HG03025 (cell line): ENCODE results near the gene HOXC12.

ENCODE experiments used
- ATAC-seq: cut with Tn5 transposase; IDR thresholded peaks from one replicate; pipeline ENCODE4 v1.9.1; 2021; ENCODE audit warnings: mild to moderate bottlenecking, moderate library complexity; ENCODE audit not compliant: unreplicated experiment, low FRiP score

Gene HOXC12

DNA sequence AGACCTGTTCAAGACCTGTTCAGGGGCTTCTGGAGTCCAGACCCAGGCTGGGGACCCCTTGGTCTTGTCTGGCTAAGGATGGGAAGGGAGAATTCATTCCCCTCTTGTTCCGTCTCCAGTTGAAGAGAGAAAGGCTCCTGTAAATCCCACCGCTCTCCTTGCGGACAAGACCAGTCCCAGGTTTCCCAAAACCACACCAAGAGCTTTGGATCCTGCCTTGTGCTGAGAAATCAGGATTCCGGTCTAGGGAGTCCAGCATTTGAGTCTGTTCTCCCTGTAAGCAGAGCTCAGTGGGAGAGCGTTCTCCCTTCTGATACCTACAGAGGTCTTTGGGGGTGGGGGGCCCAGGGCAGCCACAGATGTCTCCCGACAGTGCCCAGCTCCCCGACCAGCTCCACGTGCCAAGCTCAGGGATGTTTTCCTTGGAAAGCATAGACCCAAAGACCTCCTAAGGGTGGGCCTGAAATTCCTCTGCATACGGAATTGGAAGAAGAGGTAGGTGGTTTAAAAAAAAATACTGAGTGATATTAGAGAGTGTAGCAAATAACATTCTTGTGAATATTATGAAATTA lies 14.2 kb upstream of the HOXC12 start:
- no peak for ATAC-seq

DNA sequence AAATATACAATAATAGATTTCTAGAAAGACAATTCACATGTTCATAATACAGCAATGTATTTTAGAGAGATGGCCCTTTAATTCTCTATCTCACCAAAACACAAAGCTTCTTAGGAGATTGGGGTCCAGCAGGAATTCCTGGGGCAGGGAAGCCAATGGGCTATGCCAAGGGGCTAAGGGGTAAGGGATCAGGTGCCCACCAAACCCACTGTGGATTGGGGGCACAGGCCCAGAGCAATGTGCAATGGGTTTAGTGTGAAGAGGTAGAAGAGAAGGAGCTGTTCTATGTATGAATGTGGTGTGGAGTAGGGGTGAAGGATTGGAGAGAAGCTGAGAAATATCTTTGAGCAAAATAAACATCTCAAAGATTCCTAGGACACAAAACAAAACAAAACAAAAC lies 13.5 kb upstream of the HOXC12 start:
- no peak for ATAC-seq

DNA sequence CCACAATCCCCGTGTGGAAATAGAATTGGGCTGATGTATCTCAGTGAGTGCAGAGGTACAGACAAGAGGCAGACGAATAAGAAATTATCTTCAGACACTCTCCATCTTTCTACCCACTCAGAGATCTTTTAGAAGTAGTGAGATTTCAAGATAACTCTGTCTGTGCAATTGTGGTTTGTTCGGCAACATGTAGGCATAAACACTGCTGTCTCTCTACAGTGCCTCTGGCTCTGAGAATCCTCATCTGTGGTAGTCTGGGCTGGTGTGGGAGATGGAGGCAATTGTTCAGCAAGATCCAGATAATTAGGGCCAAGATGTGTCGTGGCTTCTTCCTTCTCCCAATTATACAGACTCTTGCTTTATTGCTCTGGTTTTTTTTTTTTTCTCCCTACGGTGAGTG lies 13.0 kb upstream of the HOXC12 start:
- no peak for ATAC-seq

DNA sequence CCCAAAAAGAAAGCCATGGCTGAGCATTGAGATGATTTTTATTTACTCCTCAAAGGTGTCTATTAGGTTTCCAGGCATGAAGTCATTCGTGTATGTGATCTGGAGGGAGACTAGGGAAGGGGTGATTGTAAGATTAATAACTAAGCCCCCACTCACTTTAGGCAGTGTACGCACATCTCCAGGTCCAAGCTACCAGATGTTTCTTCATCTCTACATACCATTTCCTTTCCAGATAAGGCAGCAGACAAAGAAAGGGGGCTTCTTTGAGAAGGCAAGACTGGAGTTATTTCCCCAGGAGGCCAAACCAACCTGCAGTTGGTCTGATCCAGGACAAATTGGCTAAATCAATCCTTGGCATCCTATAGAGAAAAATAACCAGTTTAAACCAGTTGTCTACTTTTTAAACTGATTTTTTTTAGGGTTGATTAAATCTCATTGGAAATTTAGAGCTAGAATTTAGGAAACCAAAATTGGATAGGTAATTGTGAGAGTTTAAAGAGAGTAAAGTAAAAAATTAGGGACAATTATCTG lies 12.2 kb upstream of the HOXC12 start:
- ATAC-seq: no peak

DNA sequence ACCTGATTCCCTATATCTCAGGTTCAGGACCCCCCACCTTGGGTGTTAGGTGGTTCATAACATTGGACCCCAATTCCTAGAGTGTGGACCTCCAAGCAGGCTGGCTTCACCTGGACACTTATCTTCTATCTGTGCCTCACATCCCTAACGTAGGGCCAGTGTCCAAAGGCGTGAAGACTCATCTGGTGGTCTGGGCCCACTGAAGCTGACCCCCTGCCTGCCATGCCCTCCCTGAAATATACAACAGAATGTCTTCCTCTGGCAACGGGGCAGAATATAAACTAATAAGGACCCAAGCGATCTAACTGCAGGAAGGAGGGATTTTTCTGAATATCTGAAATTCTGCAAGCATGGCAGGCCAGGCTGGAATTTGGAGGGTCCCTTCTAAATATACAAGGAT lies 10.5 kb upstream of the HOXC12 start:
- ATAC-seq: no peak

DNA sequence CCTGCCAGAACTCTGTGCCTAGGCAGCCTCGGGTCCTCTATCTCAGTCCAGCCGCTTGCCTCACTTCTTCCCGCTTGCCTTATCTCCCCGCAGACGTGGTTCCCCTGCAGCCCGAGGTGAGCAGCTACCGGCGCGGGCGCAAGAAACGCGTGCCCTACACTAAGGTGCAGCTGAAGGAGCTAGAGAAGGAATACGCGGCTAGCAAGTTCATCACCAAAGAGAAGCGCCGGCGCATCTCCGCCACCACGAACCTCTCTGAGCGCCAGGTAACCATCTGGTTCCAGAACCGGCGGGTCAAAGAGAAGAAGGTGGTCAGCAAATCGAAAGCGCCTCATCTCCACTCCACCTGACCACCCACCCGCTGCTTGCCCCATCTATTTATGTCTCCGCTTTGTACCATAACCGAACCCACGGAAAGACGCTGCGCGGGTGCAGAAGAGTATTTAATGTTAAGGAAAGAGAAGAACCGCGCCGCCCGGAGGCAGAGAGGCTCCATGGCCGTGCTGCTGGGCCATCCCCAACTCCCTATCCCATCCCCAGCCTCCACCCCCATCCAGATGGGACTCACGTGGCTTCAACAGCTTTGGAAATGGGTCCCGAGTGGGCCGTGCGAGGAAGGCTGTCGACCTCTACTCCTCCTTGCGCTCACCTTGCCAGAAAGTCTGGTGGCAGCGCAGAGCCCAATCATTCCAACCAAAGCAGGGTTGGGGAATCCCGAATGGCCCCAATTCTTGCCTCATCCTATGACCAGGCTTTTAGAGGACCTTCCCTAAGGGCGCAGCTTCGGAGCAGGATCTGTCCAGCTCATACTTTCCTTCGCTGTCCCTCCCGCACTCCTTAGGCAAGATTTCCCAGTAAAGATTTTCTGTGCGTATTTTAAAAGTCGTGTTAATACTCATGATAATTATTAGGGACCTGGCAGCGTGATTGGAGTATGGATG lies 9.5 kb upstream of the HOXC12 start:
- ATAC-seq: no peak

DNA sequence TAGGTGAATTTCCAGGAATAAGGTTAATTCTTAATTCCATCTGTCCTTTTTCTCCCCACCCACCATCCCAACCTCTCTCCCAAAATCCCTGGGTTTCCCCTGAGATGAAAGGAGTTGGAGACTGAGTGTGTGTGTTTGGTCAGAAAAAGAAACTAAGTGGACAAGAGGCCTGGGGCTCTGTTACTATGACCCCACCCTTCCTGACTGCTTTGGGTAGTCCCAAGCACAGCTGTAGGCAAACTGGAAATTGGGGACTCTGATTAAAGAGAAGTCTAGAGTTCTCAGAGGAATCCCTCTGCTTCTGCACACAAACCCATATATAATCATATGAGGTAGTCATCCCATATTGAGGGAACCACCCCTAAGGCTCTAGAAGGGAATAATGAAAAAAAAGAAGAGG lies 7.0 kb upstream of the HOXC12 start:
- no peak for ATAC-seq

DNA sequence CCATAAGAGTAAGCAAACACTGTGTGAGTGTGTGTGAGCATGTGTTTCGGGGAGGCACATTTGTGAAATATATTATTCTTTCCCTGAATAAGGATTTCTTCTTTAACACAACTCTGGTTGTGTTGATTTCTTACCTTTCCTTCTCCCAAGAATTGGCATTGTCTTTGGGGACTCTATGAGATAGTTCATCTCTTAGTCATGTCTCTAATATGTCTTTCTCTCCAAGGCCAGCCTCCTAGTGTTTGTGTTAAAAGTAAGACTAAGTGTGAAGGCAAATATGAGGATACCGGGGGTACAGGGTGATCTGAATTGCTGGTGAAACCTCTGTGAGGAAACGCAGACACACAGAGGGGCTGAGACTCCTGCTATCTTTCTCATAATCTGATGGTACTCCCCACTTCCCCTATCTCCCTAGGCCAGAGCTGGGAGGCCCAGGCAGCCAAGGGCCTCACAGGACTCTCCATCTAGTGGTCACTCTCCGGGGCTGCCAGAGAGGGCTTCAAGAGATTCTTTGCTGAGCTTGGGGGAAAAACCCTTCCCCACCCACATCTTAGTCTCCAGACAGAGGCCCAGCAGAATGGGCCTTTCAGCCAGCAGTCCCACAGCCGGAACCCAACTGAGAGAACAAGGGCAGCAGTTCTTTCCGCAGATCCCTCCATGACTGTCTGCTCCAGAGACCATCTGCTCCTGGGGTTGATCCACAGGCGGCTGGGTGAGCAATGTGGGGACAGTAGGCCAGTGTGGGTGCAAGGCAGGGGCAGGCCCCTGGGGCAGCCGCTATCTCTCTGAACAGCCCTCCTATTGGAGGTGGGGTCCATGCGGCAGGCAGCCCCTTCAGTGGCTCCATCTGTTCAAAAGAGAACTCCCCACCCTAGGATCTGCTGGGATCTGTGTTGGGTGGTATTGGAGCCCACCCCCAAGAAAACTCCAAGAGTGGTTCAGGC lies 5.8 kb upstream of the HOXC12 start:
- ATAC-seq: no peak

DNA sequence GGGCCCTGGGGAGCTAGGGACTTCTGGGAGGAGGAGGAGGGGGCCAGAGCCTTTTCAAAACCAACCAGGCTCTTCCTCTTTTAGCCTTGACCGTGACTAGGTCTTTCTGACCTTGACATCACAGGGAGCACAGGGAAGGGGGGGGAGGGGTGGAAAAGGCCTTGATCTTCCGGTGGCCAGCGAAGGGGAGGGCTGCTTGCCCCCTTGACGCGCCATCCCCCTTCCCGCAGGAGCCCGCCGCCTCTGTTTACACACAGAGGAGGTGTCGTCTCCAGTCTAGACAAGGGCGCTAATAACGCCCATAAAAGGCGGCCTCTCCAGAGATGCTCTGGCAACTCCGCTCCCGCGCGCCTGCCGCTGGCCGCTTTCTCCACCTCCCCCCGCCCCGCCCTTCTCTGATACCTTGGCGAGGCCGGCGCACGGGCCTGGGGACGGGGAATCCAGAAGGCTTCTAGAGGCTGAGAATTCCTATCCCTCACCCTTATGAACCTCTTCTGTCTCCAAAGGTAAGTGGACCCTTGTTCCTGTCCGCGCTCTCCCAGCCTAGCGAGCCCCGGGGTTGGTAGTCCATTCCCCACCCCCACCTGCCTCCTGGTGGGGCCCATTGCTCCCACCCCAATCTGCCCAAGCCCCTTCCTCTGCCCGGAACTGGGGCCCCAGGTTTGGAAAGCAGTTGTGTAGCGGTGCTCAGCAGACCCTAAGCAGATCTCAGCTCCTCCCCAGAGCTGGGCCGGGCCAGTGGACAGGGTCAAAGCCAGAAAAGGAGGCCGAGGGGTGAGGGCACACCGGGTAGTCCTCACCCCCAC lies 4.9 kb upstream of the HOXC12 start:
- ATAC-seq: no peak

DNA sequence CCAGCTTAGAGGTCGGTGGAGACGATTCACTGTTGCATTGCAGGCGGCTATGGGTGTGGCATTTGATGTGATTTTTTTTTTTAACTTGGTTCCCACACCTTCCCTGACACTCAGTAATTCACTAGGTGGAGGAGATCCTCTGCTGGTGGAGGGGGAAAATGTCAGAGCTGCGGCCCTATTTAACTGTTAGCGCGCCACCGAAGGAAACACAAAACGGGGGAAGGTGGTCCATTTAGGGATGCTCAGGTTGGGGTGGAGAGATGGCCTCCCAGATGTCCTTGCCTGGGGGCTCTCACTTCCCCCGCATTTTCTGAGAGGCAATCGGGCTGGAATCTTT lies 4.3 kb upstream of the HOXC12 start:
- ATAC-seq: no peak

DNA sequence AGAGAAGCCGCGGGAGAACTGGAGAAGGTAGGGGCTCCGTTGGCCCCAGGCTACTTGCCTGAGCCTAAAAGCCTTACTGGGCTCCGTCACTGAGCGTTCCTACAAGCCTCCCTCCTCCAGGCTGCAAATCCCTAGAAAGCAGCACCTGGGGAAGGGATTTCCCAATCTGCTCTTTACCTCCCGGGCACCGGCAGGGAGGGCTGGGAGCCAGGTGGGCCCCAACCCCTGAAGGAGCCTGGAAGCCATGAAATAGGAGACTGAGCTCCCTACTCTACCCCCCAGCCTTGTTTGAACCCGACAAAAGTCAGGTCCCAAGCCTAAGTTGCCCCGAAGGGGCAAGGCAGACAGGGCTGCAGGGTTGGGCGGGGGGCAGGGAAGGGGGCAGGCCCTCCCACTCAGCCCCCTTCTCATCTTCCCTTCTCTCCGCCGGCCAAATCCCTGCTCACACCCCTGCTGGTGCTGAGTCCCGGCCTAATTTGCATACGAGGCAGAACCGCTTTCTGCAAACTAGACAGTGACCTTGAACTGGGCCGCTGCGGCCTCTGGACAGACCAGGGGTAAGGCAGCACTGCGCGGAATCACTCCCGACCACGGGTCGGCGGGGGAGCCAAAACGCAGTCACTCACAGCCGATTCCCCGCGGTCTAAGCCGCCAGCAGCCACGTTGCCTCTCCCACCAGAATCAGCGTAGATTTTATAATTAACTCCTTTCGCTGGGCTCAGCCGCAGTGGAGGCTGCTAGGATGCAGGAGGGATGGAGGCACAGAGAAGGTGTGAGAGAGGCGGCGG lies 3.7 kb upstream of the HOXC12 start:
- no peak for ATAC-seq

DNA sequence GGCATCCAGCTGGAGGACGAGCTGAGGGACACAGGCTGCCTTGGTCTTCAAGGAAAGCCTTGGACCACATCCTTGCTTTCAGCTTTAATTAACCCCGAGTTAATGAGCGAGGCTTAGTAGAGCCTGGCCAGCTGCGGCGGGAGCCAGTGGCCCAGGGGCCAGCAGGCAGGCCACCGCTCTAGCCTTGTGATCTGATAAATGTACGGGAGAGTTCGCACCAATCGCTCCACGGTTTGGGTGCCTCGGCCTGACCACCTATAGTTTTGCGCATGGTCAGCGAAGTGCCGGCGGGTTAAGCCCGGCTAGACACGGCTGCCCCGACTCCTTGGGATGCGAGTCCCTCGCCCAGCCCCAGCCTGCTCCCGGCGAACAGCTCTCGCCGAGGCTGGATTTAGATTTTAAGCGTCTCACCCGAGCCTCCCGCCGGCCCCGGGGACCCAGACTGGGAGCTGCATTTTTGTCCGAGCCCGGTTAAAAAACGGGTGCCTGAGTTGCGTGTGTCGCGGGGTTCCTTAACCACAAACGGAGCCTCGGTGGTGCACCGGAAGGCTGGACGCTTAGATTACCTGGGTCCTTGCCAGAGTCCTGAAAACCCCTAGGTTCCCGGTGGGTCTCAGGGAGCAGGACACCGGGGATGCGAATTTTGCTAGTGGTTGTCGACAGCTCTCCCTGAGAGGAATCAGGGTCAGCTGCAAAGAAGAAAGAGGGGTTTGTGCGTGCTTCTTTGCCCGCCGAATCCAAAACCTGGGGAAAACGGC lies 2.9 kb upstream of the HOXC12 start:
- ATAC-seq: no peak

DNA sequence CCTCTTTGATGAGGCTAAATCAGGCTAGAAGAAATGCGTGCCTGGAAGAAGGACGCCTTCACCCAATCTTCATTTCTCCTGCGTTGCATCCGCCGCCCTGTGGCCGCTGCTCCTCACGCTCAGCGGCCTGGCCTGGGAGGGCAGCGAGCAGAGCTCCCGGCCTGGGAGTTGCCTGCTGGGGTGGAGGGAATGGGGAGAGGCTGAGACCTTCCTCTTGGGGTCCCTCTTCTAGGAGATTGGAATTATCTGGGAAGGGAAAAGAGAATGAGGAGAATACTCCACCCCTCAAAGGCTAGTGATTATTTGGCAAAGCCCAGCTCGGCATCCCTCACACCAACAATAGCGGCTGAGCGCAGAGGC lies 2.4 kb upstream of the HOXC12 start:
- no peak for ATAC-seq

DNA sequence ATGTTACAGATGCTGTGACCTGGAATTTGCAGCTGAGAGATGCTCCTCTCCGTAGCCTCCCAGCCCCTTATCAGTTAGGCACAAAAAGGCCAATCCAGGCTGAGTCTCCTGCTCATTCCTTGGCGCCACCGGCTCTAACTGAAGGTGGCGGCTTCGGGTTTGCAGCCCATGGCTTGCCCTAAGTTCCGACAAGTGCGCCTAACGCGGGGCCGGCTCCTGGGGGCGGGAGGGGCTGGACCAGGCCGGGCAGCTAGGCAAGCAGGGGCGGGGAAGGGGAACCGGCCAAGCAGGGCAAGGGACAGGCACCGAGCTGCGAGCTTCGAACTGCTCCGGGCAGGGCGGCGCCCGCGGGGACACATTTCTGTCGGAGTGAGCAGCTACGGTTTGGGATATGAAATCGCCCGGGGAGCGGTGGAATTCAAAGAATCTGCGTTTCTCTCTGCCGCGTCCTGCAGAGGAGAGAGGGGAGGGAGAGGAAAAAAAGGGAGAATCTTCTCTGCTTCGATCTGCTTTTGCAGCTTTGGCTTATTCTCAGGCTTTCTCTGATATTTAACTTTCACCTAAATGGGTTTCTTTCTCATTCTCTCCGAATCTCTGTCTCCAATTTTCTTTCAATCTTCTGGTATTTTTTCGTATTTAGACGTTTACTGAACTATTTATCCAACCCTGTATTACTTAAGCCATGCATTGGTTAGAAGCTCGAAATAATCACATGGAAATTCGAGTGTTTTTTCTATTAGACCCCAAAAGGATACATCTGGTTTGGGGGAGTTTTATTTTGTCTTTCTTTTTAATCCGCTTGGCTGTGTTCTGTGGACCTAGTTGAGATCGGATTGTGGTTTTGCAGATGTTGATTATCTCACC lies 1.6 kb upstream of the HOXC12 start:
- ATAC-seq: no peak

DNA sequence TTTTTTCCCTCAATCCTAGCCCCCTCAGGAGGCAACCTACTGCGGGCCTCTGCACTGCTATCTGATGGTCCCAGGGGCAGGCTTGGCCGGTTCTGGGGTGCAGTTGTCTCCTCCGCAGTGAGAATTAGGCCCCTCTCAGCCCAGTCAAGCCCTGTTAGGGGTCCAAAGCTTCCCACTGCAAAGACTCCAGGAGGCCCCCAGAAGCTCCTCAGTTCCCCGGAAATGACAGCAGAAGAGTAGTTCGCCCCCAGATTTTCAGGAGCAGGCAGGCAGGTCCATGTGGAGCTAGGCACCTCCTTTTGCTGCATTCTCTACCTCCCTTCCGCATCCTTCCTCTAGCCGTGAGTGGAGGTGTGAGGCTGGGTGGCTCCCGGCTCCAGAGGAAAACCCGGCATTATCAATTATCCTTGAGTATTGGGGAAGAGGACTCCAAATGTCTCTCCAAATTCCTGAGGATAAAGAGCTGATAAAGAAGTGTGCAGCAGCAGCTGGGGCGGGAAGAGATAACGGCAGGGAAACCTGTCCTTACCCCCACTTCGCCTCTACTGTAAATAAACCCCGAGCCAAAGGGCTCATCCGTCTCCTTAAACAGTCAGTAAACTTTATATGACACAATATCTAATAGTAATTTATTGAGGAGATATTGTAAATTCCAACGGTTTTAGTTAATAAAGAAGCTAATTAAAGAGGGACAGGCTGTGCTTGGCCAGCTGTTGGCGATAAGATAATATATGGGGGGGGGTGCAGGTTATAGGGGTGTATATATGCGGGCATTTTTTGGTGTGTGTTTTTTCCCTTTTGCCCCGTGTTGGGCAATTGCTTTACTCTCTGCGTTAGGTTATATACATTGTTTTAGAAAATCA lies 641 bp upstream of the HOXC12 start:
- ATAC-seq: no peak

DNA sequence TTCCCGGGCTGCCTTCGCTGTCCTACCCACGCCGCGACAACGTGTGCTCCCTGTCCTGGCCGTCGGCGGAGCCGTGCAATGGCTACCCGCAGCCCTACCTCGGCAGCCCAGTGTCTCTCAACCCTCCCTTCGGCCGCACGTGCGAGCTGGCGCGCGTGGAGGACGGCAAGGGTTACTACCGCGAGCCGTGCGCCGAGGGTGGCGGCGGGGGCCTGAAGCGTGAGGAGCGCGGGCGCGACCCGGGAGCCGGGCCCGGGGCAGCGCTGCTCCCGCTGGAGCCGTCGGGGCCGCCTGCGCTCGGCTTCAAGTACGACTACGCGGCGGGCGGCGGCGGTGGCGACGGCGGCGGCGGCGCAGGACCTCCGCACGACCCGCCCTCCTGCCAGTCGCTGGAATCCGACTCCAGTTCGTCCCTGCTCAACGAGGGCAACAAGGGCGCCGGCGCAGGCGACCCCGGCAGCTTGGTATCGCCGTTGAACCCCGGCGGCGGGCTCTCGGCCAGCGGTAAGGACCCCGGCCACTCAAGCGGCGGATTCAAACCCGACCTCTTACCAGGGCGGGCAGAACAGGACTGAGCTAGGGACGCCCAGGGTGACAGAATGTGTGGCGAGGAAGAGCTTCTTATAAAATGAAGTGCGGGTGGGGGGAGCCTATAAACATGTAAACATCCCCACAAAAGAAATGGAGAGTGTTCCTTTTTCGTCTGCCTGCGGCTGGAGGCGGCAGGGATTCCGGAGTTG lies 503 bp downstream of the HOXC12 start:
- no peak for ATAC-seq
